Ishikawa (cell line): Measurements from ENCODE around the gene TMEM237.

Experiments
- CEBPB ChIP-seq: IDR thresholded peaks from 2 replicates; pipeline ENCODE4 v1.6.1; 2012
- CREB1 ChIP-seq: IDR thresholded peaks from 2 replicates; pipeline ENCODE4 v1.6.1; 2012; ENCODE audit warnings: low read depth
- EGR1 ChIP-seq: IDR thresholded peaks from 2 replicates; pipeline ENCODE4 v1.6.1; 2012
- EP300 ChIP-seq: IDR thresholded peaks from 2 replicates; pipeline ENCODE4 v1.6.1; 2012; ENCODE audit warnings: borderline replicate concordance
- FOXM1 ChIP-seq: IDR thresholded peaks from 2 replicates; pipeline ENCODE4 v1.6.1; 2012; ENCODE audit warnings: low read depth, borderline replicate concordance
- NFIC ChIP-seq: IDR thresholded peaks from 2 replicates; pipeline ENCODE4 v1.6.1; 2012
- RAD21 ChIP-seq: IDR thresholded peaks from 2 replicates; pipeline ENCODE4 v1.6.1; 2012; ENCODE audit warnings: low read depth
- TAF1 ChIP-seq: IDR thresholded peaks from 2 replicates; pipeline ENCODE4 v1.6.1; 2012; ENCODE audit warnings: low read depth, mild to moderate bottlenecking
- TCF12 ChIP-seq: IDR thresholded peaks from 2 replicates; pipeline ENCODE4 v1.6.1; 2012; ENCODE audit warnings: low read depth
- TEAD4 ChIP-seq: IDR thresholded peaks from 2 replicates; pipeline ENCODE4 v1.6.1; 2012
- YY1 ChIP-seq: IDR thresholded peaks from 2 replicates; pipeline ENCODE4 v1.6.1; 2012; ENCODE audit warnings: low read depth
- ZBTB7A ChIP-seq: IDR thresholded peaks from 2 replicates; pipeline ENCODE4 v1.6.1; 2012; ENCODE audit warnings: low read depth
- TF ChIP-seq, protein P1 (sequence below): IDR thresholded peaks from 2 replicates; pipeline ENCODE4 v1.6.1; 2012; ENCODE audit warnings: low read depth, mild to moderate bottlenecking
- TF ChIP-seq, protein P2 (sequence below): IDR thresholded peaks from 2 replicates; pipeline ENCODE4 v1.6.1; 2012
- TF ChIP-seq, protein P3 (sequence below): IDR thresholded peaks from 2 replicates; pipeline ENCODE4 v1.6.1; 2012

The TMEM237 gene

DNA sequence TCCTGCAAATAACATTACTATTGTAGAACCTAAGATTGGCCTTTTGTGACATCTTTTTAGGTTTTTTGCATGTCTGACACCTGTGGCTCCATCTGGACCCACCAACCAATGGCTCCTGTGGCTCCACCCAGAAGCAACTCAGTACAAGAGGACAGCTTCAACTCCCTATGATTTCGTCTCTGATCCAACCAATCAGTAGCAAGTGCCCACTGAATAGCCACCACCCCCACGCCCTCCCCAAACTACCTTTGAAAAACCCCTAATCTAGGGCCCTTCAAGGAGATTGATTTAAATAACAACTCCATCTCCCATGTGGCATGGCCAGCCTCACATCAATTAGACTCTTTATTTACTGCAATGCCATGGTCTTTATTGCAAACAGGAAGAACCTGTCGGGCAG, 31.5 kb upstream of the TMEM237 start:
- TF ChIP-seq ZBTB7A (no peak), TAF1 (no peak), YY1 (no peak), CREB1 (no peak), RAD21 (no peak), FOXM1 (no peak), TCF12 (no peak), EGR1 (no peak), NFIC (no peak)
- TF ChIP-seq, protein P1, sequence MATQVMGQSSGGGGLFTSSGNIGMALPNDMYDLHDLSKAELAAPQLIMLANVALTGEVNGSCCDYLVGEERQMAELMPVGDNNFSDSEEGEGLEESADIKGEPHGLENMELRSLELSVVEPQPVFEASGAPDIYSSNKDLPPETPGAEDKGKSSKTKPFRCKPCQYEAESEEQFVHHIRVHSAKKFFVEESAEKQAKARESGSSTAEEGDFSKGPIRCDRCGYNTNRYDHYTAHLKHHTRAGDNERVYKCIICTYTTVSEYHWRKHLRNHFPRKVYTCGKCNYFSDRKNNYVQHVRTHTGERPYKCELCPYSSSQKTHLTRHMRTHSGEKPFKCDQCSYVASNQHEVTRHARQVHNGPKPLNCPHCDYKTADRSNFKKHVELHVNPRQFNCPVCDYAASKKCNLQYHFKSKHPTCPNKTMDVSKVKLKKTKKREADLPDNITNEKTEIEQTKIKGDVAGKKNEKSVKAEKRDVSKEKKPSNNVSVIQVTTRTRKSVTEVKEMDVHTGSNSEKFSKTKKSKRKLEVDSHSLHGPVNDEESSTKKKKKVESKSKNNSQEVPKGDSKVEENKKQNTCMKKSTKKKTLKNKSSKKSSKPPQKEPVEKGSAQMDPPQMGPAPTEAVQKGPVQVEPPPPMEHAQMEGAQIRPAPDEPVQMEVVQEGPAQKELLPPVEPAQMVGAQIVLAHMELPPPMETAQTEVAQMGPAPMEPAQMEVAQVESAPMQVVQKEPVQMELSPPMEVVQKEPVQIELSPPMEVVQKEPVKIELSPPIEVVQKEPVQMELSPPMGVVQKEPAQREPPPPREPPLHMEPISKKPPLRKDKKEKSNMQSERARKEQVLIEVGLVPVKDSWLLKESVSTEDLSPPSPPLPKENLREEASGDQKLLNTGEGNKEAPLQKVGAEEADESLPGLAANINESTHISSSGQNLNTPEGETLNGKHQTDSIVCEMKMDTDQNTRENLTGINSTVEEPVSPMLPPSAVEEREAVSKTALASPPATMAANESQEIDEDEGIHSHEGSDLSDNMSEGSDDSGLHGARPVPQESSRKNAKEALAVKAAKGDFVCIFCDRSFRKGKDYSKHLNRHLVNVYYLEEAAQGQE, result no peak
- TF ChIP-seq, protein P2, sequence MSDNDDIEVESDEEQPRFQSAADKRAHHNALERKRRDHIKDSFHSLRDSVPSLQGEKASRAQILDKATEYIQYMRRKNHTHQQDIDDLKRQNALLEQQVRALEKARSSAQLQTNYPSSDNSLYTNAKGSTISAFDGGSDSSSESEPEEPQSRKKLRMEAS, result no peak

DNA sequence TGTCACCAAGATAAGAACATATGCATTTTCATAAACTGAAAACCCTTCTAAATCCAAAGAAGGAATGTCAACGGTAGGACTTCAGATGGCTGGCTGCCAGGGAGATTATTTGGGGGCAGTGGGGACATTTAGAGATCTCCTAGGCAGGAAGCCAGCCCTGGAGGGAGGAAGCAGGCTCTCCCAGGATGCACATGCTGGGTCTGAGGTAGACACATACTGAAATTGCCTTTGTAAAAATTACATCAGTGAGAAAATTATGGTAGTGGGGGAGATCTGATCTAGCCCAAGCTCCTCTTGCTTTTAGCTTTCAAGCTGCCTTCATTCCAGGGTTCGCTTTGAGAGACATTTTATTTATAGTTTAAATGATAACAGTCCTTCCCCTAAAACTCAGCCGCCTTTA, 31.0 kb upstream of the TMEM237 start:
- TF ChIP-seq, protein P2, result no peak
- no peak for TF ChIP-seq RAD21
- no peak for TF ChIP-seq ZBTB7A
- TF ChIP-seq EGR1, result no peak
- no peak for TF ChIP-seq CREB1

DNA sequence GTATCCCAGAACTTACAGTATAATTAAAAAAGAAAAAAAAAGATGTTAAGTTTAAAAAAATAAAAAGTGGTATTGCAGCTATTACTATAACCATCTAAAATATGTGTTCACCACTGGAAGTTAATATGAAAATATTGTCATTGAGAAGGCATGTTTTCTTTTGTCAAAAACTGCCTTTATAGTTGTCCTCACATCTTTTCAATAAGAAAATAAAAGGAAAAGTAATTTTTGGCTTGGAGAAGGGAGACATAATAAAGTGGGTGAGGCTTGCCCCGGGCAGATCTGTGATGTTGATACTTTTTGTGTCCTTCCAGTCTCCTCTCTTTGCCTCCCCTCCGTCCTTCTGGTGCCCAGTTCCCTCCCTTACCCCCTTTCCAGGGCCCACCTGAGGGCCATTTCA, 30.2 kb upstream of the TMEM237 start:
- no peak for TF ChIP-seq RAD21
- TF ChIP-seq ZBTB7A, result no peak
- no peak for TF ChIP-seq TCF12
- no peak for TF ChIP-seq CREB1
- TF ChIP-seq EP300, result no peak
- TF ChIP-seq TEAD4, result no peak
- TF ChIP-seq EGR1, result no peak

DNA sequence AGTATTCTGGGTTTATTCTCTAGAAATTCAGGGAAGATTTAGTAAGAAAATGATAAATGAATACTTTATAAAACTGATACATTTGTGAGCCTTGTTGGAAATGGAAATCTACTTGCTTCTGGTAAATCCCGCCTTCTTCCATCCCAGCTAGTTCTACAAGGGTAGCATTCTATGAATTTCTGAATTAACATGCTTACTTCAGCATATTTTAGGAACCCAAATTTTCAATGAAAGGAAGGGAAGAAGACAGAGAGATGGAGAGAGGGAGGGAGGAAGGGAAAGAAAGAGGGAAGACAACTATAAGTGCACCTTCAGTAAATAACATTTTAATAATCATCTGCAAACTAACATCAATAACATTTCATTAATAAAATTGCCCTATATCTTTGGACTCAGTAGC, 26.6 kb upstream of the TMEM237 start:
- no peak for TF ChIP-seq RAD21
- no peak for TF ChIP-seq FOXM1
- TF ChIP-seq NFIC, result no peak
- no peak for TF ChIP-seq CEBPB
- no peak for TF ChIP-seq TAF1
- TF ChIP-seq, protein P3, sequence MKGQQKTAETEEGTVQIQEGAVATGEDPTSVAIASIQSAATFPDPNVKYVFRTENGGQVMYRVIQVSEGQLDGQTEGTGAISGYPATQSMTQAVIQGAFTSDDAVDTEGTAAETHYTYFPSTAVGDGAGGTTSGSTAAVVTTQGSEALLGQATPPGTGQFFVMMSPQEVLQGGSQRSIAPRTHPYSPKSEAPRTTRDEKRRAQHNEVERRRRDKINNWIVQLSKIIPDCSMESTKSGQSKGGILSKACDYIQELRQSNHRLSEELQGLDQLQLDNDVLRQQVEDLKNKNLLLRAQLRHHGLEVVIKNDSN, result no peak
- TF ChIP-seq ZBTB7A, result no peak
- no peak for TF ChIP-seq EP300
- no peak for TF ChIP-seq CREB1
- TF ChIP-seq, protein P2, result no peak
- TF ChIP-seq TEAD4, result no peak
- TF ChIP-seq TCF12, result no peak
- no peak for TF ChIP-seq YY1
- no peak for TF ChIP-seq EGR1

DNA sequence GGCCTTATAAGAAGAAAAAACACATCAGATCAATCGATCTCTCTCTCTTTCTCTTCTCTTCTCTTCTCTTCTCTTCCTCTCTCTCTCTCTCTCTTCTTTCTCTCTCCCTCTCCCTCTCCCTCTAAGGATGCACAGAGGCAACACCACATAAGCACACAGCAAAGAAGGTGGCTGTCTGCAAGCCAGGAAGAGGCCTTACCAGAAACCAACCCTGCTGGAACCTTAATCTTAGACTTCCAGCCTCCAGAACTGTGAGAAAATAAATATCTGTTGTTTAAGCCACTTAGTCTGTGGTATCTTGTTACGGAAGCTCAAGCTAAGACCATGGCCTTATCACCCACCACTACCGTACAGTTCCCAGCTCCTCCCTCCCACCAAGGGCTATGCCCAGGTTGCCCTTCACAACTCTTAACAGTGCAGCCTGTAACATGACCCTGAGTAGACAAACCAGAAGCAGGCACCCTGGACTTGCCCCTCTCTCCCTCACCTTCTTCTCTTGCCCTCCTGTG, 25.2 kb upstream of the TMEM237 start:
- TF ChIP-seq TEAD4 (no peak), CREB1 (no peak), TCF12 (no peak), YY1 (no peak), TAF1 (no peak), RAD21 (no peak), CEBPB (no peak), ZBTB7A (no peak), EP300 (no peak), FOXM1 (no peak), NFIC (no peak), EGR1 (no peak)
- TF ChIP-seq, protein P2, result no peak
- TF ChIP-seq, protein P3, result no peak
- TF ChIP-seq, protein P1, result no peak

DNA sequence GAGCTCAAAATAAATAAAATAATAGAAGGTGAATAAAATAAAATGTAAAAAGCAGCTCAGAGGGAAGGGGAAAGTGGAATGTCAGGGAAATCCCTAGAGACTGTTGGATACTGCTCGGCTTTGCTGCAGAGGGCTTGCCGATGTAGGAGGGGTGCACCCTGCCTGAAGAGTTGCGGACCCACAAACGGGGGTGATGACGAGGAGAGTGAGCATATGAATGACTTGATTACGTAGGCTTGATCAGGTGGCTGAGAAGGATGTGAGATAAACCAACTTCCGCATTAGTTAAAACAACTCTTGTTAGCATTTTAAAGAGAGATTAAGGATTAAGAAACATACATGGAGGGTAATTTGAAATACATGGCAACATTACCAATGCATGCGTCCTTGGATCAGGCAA, 21.0 kb upstream of the TMEM237 start:
- TF ChIP-seq, protein P3, result no peak
- TF ChIP-seq ZBTB7A (no peak), YY1 (no peak), FOXM1 (no peak), TEAD4 (no peak), EP300 (no peak), TCF12 (no peak), CEBPB (no peak), TAF1 (no peak), CREB1 (no peak)
- TF ChIP-seq, protein P1, result no peak
